OCI-LY3 (cell line): ENCODE measurements around the gene PHPT1.
"Not testable (repeated sequence)": the region's sequence is repeated elsewhere in the genome, so short reads cannot be mapped to it uniquely, and the experiment has no call there.

Experiments
- CTCF ChIP-seq: fragments of 200-600, 300-600 bp; sonication (generic); IDR thresholded peaks from 2 replicates; pipeline ENCODE4 v1.5.1; 2014; ENCODE audit warnings: antibody characterized with exemption, low read length, low read depth
- EZH2phosphoT487 ChIP-seq: fragments of 200-600 bp; shearing (Covaris generic); IDR thresholded peaks from 2 replicates; pipeline ENCODE4 v1.6.1; 2018; ENCODE audit warnings: antibody characterized with exemption, mixed run types, low read depth

- TF ChIP-seq CTCF, EZH2phosphoT487: not testable (repeated sequence)
Measured at GRCh38 chr9:136883670-136884069, 34.5 kb downstream of the PHPT1 start.
